Endothelial cell (in vitro differentiated cells): Measurements from ENCODE around the gene UBP1. TPM values are rescaled to one million over a fixed set of nuclear protein-coding genes. Genes with fewer than 3 reads are reported as not detected.

Experiments used
- DNase-seq: peaks from one replicate; pipeline ENCODE4 v3.0.0; 2021; ENCODE audit warnings: low spot score
- H3K27ac Mint-ChIP-seq: one replicate; pipeline ENCODE4 v1.8.0; 2021; ENCODE audit warnings: mixed read lengths, inconsistent platforms; ENCODE audit not compliant: unreplicated experiment
- H3K27me3 Mint-ChIP-seq: one replicate; pipeline ENCODE4 v1.8.0; 2021; ENCODE audit warnings: mild to moderate bottlenecking, moderate library complexity, mixed read lengths, inconsistent platforms; ENCODE audit not compliant: unreplicated experiment
- H3K36me3 Mint-ChIP-seq: one replicate; pipeline ENCODE4 v1.8.0; 2021; ENCODE audit warnings: mild to moderate bottlenecking, low read depth, mixed read lengths, inconsistent platforms; ENCODE audit not compliant: unreplicated experiment
- H3K4me1 Mint-ChIP-seq: one replicate; pipeline ENCODE4 v1.8.0; 2021; ENCODE audit warnings: mild to moderate bottlenecking, mixed read lengths, inconsistent platforms; ENCODE audit not compliant: unreplicated experiment
- H3K4me3 Mint-ChIP-seq: one replicate; pipeline ENCODE4 v1.8.0; 2021; ENCODE audit warnings: mild to moderate bottlenecking, mixed read lengths, inconsistent platforms; ENCODE audit not compliant: unreplicated experiment
- H3K9me3 Mint-ChIP-seq: one replicate; pipeline ENCODE4 v1.8.0; 2021; ENCODE audit warnings: mixed read lengths, inconsistent platforms; ENCODE audit not compliant: unreplicated experiment
- total RNA-seq: library from RNA; stranded (reverse); fragmentation: NEBNext Ultra II Directional; extraction: Animal tissue kit (Norgen Biotek cat#: 25700); gene quantifications from one replicate; pipeline ENCODE4 v1.2.1, GENCODE V29; 2021; ENCODE audit not compliant: unreplicated experiment
- TF ChIP-seq, protein P1 (sequence below): fragments of 200-600 bp; sonication (generic); IDR thresholded peaks from one replicate; pipeline ENCODE4 v1.5.0; 2021; ENCODE audit warnings: antibody characterized with exemption; ENCODE audit not compliant: unreplicated experiment

The UBP1 gene
- total RNA-seq, 1 donor from 2014 or later, result 83.3 TPM

DNA sequence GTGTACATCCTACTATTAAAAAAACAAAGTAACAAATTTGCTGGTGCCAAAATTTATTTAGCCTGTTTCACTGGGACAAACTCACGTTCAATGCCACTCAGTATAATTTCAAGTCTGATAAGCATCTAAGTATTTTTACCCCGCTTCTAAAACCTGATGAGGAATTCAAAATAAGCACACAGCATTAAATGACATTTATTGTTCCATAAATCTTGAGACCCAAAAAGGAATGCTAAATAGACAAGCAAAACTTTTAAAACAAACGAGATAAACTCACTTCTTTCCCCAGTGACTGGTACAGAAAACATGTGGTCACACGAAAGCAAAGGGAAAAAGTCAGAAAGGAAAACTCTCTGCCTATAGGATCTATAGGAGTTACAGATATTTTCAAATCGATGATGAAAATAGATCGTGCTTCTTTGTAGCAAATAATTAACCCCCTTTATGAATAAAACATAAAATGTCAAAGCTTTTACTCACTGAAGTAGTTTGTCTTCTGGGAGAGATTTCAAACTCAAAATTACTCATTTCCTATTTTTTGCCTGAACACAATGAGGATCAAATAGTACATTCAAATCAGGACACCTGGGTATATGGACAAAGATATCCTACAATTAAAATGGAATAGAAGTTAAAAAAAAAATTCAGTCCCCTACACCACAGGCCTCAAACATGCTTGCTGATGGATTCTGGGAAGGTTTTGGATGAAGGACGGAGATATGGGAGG is 51.7 kb downstream of the UBP1 start:
- Mint-ChIP-seq H3K27me3 (peaks cover 2% of the 10 kb centered on the region), H3K4me3 (no peak overlapping the region), H3K27ac (no peak overlapping the region), H3K9me3 (no peaks in the 10 kb centered on the region), H3K4me1 (no peaks in the 10 kb centered on the region), H3K36me3 (peaks cover 41% of the 10 kb centered on the region)
- DNase-seq, result no peak
- TF ChIP-seq, protein P1, sequence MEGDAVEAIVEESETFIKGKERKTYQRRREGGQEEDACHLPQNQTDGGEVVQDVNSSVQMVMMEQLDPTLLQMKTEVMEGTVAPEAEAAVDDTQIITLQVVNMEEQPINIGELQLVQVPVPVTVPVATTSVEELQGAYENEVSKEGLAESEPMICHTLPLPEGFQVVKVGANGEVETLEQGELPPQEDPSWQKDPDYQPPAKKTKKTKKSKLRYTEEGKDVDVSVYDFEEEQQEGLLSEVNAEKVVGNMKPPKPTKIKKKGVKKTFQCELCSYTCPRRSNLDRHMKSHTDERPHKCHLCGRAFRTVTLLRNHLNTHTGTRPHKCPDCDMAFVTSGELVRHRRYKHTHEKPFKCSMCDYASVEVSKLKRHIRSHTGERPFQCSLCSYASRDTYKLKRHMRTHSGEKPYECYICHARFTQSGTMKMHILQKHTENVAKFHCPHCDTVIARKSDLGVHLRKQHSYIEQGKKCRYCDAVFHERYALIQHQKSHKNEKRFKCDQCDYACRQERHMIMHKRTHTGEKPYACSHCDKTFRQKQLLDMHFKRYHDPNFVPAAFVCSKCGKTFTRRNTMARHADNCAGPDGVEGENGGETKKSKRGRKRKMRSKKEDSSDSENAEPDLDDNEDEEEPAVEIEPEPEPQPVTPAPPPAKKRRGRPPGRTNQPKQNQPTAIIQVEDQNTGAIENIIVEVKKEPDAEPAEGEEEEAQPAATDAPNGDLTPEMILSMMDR, result no peak

DNA sequence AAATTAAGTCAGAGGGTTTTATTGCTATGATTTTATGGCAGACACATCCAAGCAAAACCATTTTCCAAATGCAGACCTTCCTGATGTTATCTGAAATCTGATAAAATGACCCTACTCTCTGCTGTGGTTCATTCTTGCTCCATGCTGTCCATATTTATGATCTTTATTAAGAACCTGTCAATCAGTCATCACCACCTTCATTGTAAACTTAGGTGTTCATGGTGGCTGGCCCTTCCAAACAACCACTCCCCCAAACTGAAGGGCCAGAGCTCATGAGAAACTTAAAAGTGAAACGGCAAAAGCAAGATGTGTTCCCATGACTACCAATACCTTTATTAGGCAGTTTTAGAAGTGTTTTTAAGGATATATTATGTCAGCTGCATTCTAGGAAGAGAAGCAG is 53.6 kb downstream of the UBP1 start:
- TF ChIP-seq, protein P1, result no peak
- H3K4me1 Mint-ChIP-seq, result no peaks in the 10 kb centered on the region
- DNase-seq, result no peak
- H3K9me3 Mint-ChIP-seq, result no peaks in the 10 kb centered on the region
- peaks cover 27% of the 10 kb centered on the region for H3K36me3 Mint-ChIP-seq
- no peak overlapping the region for H3K27ac Mint-ChIP-seq
- no peak overlapping the region for H3K4me3 Mint-ChIP-seq
- peaks cover 2% of the 10 kb centered on the region for H3K27me3 Mint-ChIP-seq

DNA sequence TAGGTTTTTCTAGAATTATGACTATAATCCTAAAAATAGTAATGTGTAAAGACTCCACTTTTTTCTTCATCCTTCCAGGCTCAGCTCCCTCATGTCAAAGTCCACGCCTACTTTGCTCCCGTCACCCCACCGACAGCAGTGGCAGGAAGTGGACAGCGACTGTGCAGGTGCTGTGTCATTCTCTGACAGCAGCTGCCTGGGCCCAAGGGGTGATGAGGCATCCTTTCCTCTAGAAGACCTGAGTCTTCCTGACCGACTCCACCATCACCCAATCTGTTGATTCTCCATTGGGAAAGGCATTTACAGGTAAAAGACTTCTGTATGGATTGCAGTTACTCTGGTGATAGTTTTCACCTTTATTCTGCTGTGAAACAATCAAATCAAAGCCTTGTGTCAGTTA is 54.8 kb downstream of the UBP1 start:
- H3K4me3 Mint-ChIP-seq, result no peak overlapping the region
- H3K9me3 Mint-ChIP-seq, result no peaks in the 10 kb centered on the region

DNA sequence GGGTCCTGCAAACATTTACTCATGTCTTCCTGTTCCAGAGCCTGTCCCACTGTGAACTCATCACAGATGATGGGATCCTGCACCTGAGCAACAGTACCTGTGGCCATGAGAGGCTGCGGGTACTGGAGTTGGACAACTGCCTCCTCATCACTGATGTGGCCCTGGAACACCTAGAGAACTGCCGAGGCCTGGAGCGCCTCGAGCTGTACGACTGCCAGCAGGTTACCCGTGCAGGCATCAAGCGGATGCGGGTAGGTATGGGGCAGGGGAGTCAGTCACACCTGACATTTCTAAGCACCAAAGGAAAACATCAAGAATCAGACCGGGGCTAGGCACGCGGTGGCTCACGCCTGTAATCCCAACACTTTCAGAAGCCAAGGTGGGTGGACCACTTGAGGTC is 56.3 kb downstream of the UBP1 start:
- H3K36me3 Mint-ChIP-seq, result peaks cover 15% of the 10 kb centered on the region
- no peaks in the 10 kb centered on the region for H3K9me3 Mint-ChIP-seq
- TF ChIP-seq, protein P1, result no peak
- H3K4me3 Mint-ChIP-seq, result no peak overlapping the region
- H3K27me3 Mint-ChIP-seq, result peaks cover 1% of the 10 kb centered on the region
- no peaks in the 10 kb centered on the region for H3K4me1 Mint-ChIP-seq
- no peak for DNase-seq
- no peak overlapping the region for H3K27ac Mint-ChIP-seq

More for the DNA sequence above, 54.8 kb downstream of the UBP1 start:
- Mint-ChIP-seq H3K36me3 (peaks cover 20% of the 10 kb centered on the region), H3K4me1 (no peaks in the 10 kb centered on the region), H3K27ac (no peak overlapping the region), H3K27me3 (peaks cover 2% of the 10 kb centered on the region)
- TF ChIP-seq, protein P1, result no peak
- DNase-seq, result no peak

DNA sequence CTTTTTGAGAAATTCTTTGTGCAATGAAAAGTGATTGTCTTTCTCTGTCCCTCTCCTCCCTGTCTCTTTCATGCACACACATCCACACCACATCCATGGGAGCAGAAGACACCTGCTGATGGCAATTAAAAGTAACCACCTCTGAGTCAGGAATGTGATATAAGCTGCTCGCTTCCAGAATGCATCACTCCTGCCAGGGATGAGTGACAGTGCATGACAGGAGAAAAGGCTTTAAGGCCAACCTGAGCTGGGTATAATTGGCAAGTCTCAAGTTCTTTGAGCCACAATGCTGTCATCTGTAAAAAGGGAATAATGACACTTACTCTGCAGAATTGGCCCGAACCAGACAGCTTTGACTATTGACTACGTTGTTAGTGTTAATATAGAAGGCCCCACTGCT is 59.6 kb downstream of the UBP1 start:
- Mint-ChIP-seq H3K9me3 (no peaks in the 10 kb centered on the region), H3K27ac (no peak overlapping the region), H3K4me3 (no peak overlapping the region), H3K27me3 (peaks cover 2% of the 10 kb centered on the region), H3K36me3 (peaks cover 9% of the 10 kb centered on the region), H3K4me1 (no peaks in the 10 kb centered on the region)
- TF ChIP-seq, protein P1, result no peak
- no peak for DNase-seq
